H7 (cell line): ENCODE results near the gene AOC3. TPM values are rescaled to one million over a fixed set of nuclear protein-coding genes. Genes with fewer than 3 reads are reported as not detected.
A peak's percentile ranks its signal among the peaks of the same experiment; 100 is the strongest.
"Not testable (repeated sequence)": the region's sequence is repeated elsewhere in the genome, so short reads cannot be mapped to it uniquely, and the experiment has no call there.

Experiments
- DNase-seq: peaks from one replicate; pipeline ENCODE4 v3.0.0; 2012
- H3K27me3 ChIP-seq: 2 replicates; pipeline ENCODE4 v1.6.0; 2011; ENCODE audit warnings: mild to moderate bottlenecking, low read length; ENCODE audit not compliant: control insufficient read depth, insufficient read depth
- H3K36me3 ChIP-seq: replicated peaks from 2 replicates; pipeline ENCODE4 v1.5.1; 2011; ENCODE audit warnings: low read length; ENCODE audit not compliant: control insufficient read depth, insufficient read depth
- H3K4me3 ChIP-seq: 2 replicates; pipeline ENCODE4 v1.5.1; 2011; ENCODE audit warnings: low read depth, mild to moderate bottlenecking, control low read depth, low read length, moderate library complexity; ENCODE audit not compliant: insufficient read depth
- total RNA-seq: library from RNA; depleted of rRNA; stranded (reverse); fragments of >200 nt; shearing (Covaris generic); gene quantifications from 2 replicates; pipeline ENCODE4 v1.2.3, GENCODE V29; 2014

The AOC3 gene
- total RNA-seq, 1 experiment from 2014 or later = 0.31 TPM

DNA sequence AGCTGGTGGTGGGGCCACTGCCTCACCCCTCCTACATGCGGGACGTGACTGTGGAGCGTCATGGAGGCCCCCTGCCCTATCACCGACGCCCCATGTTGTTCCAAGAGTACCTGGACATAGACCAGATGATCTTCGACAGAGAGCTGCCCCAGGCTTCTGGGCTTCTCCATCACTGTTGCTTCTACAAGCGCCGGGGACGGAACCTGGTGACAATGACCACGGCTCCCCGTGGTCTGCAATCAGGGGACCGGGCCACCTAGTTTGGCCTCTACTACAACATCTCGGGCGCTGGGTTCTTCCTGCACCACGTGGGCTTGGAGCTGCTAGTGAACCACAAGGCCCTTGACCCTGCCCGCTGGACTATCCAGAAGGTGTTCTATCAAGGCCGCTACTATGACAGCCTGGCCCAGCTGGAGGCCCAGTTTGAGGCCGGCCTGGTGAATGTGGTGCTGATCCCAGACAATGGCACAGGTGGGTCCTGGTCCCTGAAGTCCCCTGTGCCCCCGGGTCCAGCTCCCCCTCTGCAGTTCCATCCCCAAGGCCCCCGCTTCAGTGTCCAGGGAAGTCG is 16.8 kb downstream of the AOC3 start:
- DNase-seq = not testable (repeated sequence)

DNA sequence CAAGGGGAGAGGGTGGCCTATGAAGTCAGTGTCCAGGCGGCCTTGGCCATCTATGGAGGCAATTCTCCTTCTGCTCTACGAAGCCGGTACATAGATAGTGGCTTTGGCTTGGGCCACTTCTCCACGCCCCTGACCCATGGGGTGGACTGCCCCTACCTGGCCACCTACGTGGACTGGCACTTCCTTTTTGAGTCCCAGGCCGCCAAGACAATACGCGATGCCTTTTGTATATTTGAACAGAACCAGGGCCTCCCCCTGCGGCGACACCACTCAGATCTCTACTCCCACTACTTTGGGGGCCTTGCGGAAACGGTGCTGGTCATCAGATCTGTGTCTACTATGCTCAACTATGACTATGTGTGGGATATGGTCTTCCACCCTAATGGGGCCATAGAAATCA is 17.3 kb downstream of the AOC3 start:
- no peaks in the 10 kb centered on the region for H3K36me3 ChIP-seq
- H3K4me3 ChIP-seq = no peak overlapping the region
- DNase-seq = no peak
- no peaks in the 10 kb centered on the region; the same call in 1 of the 2 replicates for H3K27me3 ChIP-seq

More for the DNA sequence above, 16.8 kb downstream of the AOC3 start:
- not testable (repeated sequence) for H3K4me3 ChIP-seq, H3K36me3 ChIP-seq, H3K27me3 ChIP-seq

DNA sequence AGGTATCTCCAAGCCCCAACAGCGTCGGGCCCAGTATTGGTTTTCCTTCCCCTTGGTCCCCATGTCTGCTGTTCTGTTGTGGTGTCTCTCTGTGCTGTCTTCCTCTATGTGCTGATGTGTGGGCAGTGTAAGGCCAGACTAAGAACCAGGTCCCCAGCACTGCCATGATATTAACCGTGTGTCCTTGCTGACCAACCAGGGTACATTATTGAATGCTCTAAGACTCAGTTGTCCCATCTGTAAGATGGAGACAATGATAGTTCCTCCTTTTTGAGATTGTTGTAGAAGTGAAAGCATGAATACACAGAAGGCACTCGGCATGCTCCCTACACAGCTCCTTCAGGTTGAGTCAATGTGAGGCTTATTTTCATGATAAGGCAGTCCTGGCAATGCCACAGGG is 20.6 kb downstream of the AOC3 start:
- H3K4me3 ChIP-seq = no peak overlapping the region
- no peaks in the 10 kb centered on the region for H3K36me3 ChIP-seq
- DNase-seq = no peak
- no peaks in the 10 kb centered on the region; the same call in 1 of the 2 replicates for H3K27me3 ChIP-seq

DNA sequence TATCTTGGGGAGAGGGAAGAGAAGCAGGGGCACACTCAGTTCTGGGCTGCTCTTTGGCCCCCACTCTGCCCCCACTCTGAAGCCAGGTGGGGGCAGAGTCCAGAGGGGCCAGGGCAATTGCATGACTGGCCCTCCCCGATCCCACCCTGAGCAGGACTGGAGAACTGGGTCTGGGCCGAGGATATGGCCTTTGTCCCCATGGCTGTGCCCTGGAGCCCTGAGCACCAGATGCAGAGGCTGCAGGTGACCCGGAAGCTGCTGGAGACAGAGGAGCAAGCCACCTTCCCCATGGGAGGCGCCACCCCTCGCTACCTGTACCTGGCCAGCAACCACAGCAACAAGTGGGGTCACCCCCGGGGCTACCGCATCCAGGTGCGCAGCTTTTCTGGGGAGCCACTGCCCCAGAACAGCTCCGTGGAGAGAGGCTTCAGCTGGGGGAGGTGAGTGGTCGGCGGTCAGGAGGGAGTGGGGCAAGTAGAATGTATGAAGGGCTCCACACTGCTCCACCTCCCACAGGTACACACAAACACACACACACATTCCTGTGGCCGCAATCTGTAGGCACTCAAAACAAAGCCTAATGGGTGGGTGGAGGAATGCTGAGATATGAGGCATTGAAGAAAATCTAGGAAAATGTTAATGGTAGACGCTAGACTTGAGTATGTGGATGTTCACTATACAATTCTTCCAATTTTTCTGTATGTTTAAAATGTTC is 21.4 kb downstream of the AOC3 start:
- H3K36me3 ChIP-seq = no peaks in the 10 kb centered on the region
- no peak overlapping the region for H3K4me3 ChIP-seq
- H3K27me3 ChIP-seq = peaks cover 3% of the 10 kb centered on the region; the same call in 1 of the 2 replicates
- DNase-seq = peak; percentile 21

DNA sequence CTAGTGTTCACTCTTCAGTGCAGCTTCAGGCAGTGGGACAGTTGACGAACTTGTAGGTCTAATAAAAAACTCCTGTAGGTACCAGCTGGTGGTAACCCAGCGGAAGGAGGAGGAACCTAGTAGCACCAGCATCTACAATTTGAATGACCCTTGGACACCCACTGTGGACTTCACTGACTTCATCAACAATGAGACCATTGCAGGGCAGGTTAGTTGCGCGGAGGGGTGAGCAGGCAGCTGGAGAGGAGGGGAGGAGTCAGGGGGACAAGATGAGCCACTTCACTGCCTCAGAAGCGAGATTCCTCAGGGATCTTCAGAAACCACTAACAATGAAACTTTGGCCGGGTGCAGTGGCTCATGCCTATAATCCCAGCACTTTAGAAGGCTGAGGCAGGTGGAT is 22.3 kb downstream of the AOC3 start:
- H3K36me3 ChIP-seq = no peaks in the 10 kb centered on the region
- peak; percentile 64 for DNase-seq
- H3K27me3 ChIP-seq = peaks cover 6% of the 10 kb centered on the region; the same call in 1 of the 2 replicates
- H3K4me3 ChIP-seq = no peak overlapping the region

DNA sequence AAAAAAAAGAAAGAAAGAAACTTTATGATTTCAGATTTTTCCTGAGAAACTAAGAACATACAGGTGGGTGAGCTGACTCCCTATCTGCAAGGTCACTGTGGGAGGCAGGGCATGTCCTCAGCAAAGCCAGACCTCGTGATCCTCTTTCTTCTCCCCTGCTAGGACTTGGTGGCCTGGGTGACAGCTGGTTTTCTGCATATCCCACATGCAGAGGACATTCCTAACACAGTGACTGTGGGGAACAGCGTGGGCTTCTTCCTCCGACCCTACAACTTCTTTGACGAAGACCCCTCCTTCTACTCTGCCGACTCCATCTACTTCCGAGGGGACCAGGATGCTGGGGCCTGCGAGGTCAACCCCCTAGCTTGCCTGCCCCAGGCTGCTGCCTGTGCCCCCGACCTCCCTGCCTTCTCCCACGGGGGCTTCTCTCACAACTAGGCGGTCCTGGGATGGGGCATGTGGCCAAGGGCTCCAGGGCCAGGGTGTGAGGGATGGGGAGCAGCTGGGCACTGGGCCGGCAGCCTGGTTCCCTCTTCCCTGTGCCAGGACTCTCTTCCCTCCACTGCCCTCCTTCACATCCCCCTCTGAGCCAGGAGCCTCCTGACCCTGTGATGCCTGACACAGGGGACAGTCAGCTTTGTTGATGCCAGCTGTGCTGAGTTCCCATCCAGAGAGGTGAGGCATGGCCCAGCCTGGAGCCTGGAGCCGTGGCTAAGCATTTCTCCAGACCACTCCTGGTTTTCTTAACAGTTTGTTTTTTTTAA is 23.1 kb downstream of the AOC3 start:
- not testable (repeated sequence) for H3K36me3 ChIP-seq, H3K4me3 ChIP-seq, H3K27me3 ChIP-seq
- DNase-seq = peak; percentile 8

DNA sequence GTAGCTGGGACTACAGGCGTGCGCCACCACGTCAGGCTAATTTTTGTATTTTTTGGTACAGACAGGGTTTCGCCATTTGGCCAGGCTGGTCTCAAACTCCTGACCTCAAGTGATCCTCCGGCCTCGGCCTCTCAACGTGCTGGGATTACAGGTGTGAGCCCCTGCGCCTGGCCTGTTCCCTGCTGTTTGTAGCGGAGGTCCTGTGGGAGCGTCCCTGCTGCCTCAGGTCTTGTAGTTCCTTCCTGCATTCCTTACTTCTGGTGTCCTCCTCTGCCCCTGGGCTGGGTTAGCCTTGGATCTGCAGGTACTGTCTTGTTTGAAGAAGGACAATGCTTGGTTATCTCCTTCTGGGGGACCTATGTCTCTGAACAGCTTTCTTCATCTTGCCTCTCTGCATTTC is 26.0 kb downstream of the AOC3 start:
- Histone ChIP-seq H3K27me3 (peaks cover 7% of the 10 kb centered on the region; the same call in 1 of the 2 replicates), H3K4me3 (no peak overlapping the region), H3K36me3 (no peaks in the 10 kb centered on the region)
- peak; percentile 16 for DNase-seq

DNA sequence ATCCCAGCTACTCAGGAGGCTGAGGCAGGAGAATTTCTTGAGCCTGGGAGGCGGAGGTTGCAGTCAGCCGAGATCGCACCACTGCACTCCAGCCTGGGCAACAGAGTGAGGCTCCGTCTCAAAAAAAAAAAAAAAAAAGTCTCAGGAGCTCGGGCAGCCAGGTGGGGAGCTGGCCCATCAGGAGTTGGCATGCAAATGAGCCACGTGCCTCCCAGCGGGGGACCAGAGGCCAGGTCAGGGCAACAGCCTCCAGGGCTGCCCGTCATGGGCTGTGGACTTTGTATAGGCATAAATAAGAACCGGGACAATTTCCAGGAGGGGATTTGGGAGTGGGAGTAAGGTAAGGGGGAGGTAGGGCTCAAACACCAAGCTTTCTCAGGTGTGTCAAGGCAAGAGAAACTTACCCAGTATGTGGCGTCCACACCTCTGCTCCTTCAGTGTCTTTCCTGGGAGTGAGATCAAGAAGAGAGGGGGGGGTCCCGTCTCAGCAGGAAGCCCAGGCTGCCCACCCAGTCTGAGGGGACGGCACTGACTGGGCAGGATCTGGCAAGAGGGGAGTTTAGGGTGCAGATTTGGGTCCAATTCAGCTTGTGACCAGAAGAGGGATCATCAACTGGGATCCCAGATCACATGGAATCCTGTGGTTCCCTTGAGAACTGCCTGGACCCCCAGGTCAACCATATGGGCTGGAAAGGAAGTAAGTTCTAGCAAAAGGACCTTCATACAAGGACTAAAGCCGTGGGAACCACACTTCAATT is 27.3 kb downstream of the AOC3 start:
- no peaks in the 10 kb centered on the region for H3K36me3 ChIP-seq
- H3K27me3 ChIP-seq = peaks cover 7% of the 10 kb centered on the region; the same call in 1 of the 2 replicates
- DNase-seq = peak; percentile 92
- H3K4me3 ChIP-seq = no peak overlapping the region

DNA sequence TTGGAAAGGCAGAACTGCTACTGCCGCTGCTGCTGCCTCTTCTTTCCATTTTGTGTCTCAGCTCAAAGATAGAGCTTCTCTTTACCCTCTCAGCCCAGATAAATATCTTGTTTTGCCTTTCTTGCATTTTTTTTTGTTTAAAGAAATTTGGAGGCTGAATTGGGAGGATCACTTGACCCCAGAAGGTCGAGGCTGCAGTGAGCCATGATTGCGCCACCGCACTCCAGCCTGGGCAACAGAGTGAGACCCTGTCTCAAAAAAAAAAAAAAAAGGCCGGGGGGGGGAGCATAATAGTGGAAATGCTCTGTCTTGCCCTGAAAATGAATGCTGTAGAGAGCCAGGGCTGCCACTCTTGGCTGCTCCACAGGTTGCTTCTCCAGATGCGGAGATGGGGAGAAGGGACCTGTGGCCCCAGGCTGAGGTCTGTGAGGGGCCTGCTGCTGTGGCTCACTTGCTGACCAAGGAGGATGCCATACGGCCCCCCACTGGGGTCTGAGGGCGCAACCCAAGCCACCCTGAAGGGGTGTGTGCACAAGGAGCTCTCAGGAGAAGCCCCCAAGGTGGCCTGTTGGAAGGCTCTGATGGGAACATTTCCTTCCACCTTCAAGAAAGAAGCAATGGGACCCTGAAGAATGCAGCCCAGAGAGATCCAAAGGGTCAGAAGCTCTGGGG is 28.1 kb downstream of the AOC3 start:
- no peaks in the 10 kb centered on the region for H3K36me3 ChIP-seq
- H3K27me3 ChIP-seq = peaks cover 7% of the 10 kb centered on the region; the same call in 1 of the 2 replicates
- no peak for DNase-seq

DNA sequence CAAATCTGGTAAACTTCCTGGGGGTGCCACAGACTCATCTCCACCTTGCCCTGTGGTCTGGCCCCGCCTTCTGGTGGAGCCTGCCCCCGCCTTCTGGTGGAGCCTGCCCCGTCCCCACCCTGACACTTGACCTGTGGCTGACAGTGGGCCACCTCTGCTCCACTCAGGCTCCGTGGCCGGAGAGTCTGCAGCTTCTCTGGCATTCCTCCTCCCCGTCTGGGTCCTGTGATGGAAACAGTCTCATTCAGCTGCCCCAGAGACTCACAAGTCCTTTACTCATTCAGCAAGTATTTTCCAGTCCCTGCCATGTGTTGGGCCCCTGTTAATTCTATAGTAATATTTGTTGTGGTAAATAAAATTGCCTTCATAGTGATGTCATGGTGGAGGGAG is 28.6 kb downstream of the AOC3 start:
- Histone ChIP-seq H3K27me3 (peaks cover 7% of the 10 kb centered on the region; the same call in 1 of the 2 replicates), H3K36me3 (no peaks in the 10 kb centered on the region)
- DNase-seq = peak; percentile 42

More for the DNA sequence above, 28.1 kb downstream of the AOC3 start:
- H3K4me3 ChIP-seq = no peak overlapping the region

DNA sequence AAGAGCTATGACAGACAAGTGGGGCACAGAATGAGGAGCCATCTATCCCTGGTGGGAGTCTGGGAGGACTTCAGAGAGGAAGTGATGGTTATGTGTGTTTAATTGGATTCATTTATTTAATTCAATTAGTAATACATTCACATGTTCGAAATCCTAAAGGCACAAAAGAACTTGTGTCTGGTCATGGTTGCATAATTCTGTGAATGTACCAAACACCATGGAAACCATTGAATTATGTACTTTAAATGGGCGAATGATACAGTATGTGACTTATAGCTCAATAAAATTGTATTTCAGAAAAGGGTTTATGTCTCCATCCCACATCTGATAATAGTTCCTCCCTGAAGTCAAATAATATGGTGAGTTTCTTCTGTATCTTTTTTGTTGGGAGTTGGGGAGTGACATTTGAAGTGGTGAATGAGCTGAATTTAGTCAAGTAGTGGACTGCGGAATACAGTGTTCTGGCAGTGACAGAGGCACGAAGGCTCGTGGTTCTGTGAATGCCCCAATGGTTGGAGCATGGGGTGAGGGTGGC is 29.8 kb downstream of the AOC3 start:
- no peak overlapping the region for H3K4me3 ChIP-seq
- DNase-seq = peak; percentile 13
- H3K36me3 ChIP-seq = no peaks in the 10 kb centered on the region
- peaks cover 7% of the 10 kb centered on the region; the same call in 1 of the 2 replicates for H3K27me3 ChIP-seq

More for the DNA sequence above, 28.6 kb downstream of the AOC3 start:
- H3K4me3 ChIP-seq = no peak overlapping the region

DNA sequence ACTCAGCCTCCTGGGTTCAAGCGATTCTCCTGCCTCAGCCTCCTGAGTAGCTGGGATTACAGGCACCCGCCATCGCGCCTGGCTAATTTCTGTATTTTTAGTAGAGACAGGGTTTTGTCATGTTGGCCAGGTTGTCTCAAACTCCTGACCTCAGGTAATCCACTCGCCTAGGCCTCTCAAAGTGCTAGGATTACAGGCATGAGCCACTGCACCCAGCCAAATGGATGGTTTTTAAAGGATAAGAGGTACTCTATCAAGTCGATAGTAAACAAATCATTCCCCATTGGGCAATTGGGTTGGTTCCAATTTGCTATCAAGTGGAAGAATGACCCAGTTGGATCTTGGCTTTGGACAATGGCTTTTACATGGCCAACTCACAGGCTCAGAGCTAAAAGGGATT is 30.7 kb downstream of the AOC3 start:
- H3K36me3 ChIP-seq, H3K4me3 ChIP-seq, DNase-seq, H3K27me3 ChIP-seq: not testable (repeated sequence)

DNA sequence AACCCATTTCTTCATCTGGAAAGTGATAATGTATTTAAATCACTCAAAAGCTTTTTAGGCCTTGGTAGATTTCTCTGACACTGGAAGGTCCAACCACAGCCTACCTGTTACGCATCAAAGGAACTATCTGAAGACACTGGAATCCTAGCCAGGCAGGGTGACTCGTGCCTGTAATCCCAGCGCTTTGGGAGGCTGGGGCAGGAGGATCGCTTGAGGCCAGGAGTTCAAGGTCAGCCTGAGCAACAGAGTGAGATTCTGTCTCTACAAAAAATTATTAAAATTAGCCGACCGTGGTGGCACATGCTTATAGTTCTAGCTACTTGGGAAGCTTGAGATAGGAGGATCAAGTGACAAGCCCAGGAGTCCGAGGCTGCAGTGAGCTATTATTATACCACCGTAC is 31.2 kb downstream of the AOC3 start:
- Histone ChIP-seq H3K27me3 (peaks cover 6% of the 10 kb centered on the region; the same call in 1 of the 2 replicates), H3K36me3 (no peaks in the 10 kb centered on the region), H3K4me3 (no peak overlapping the region)
- DNase-seq = no peak
